ENCODE results near the gene SLC38A10. TPM values are rescaled to one million over a fixed set of nuclear protein-coding genes. Genes with fewer than 3 reads are reported as not detected.

Gene SLC38A10
- total and polyA plus RNA-seq, 10 of the 15 experiments (the other 5 are each of a cell fraction or from before 2014, with no cell fraction given), result 0.52 to 67.9 (median 22.1) TPM

GRCh38 chr17:81260641-81261040 is 34.5 kb downstream of the SLC38A10 start:
- Histone ChIP-seq H3K27ac (ENCODE audit: control insufficient read depth, insufficient read depth) (no peak overlapping the region), H3K4me1 (ENCODE audit: control insufficient read depth, insufficient read depth, low read length) (no peaks in the 10 kb centered on the region), H3K27me3 (replicated peaks in 1 of 2; ENCODE audit: control insufficient read depth in 2 of 2, insufficient read depth in 2 of 2, low read length in 1 of 2) (no peaks in the 10 kb centered on the region), H3K9ac (ENCODE audit: control insufficient read depth, insufficient read depth, low read length) (no peak overlapping the region), H3K4me3 (no peak overlapping the region), H2AFZ (ENCODE audit: control insufficient read depth, low read depth, low read length) (no peak overlapping the region), H3K9me3 (replicated peaks; ENCODE audit: control insufficient read depth, insufficient read depth, low read length) (no peaks in the 10 kb centered on the region), H4K20me1 (ENCODE audit: control insufficient read depth, insufficient read depth) (no peaks in the 10 kb centered on the region), H3K79me2 (ENCODE audit: control insufficient read depth, insufficient read depth, low read length) (no peaks in the 10 kb centered on the region), H3K36me3 (ENCODE audit: control insufficient read depth in 2 of 2, insufficient read depth in 2 of 2, low read length in 1 of 2) (peaks cover 12 to 23% of the 10 kb centered on the region in 2 experiments; a peak in 3 of 4 replicates), H3K4me2 (ENCODE audit: control insufficient read depth, insufficient read depth) (no peak overlapping the region)
- no peak for FAIRE-seq
- BruUV-seq (replicated peaks), result no TSS peak
- CTCF ChIA-PET, result no interaction called here
- TF ChIP-seq ETV6 (conservative IDR thresholded peaks at IDR 0.05 in 1 of 2, IDR thresholded peaks at IDR 0.05 in 1 of 2; ENCODE audit: borderline replicate concordance in 1 of 2, low read depth in 1 of 2), result no peak
- no peak for TF ChIP-seq CREB1 (IDR thresholded peaks at IDR 0.05; ENCODE audit: low read depth)
- no peak for TF ChIP-seq KAT2A (conservative IDR thresholded peaks at IDR 0.05; ENCODE audit: control insufficient read depth, low read depth, low read length)
- TF ChIP-seq SIN3A (IDR thresholded peaks at IDR 0.05; ENCODE audit: low read depth, low read length), result no peak
- DNase-seq (ENCODE audit: low read depth, low spot score), result no peak
- in situ Hi-C loops (cut with MboI), result no loop called here
- SMC1A ChIA-PET (ENCODE audit: uncharacterized antibody, unreplicated experiment), result no interaction called here
- WGBS (ENCODE audit: insufficient coverage, insufficient replicate concordance, low lambda C conversion rate, missing lambda C conversion rate), result 98% methylated on average over 19 of the region's 19 CpGs
- intact Hi-C loops (cut with micrococcal nuclease; ENCODE audit: unreplicated experiment), result no loop called here
- POLR2A ChIA-PET, result no interaction called here
- RAD21 ChIA-PET (ENCODE audit: unreplicated experiment), result no interaction called here
- no peak for ATAC-seq

GRCh38 chr17:81260171-81260570 is 34.9 kb downstream of the SLC38A10 start:
- 85% methylated on average over 17 of the region's 17 CpGs for WGBS (ENCODE audit: insufficient coverage, insufficient replicate concordance, low lambda C conversion rate, missing lambda C conversion rate)
- Histone ChIP-seq H3K4me2 (ENCODE audit: control insufficient read depth, insufficient read depth) (no peak overlapping the region), H4K20me1 (ENCODE audit: control insufficient read depth, insufficient read depth) (no peaks in the 10 kb centered on the region), H3K9ac (ENCODE audit: control insufficient read depth, insufficient read depth, low read length) (no peak overlapping the region), H3K4me3 (no peak overlapping the region), H3K79me2 (ENCODE audit: control insufficient read depth, insufficient read depth, low read length) (no peaks in the 10 kb centered on the region), H3K27me3 (replicated peaks in 1 of 2; ENCODE audit: control insufficient read depth in 2 of 2, insufficient read depth in 2 of 2, low read length in 1 of 2) (no peaks in the 10 kb centered on the region), H3K9me3 (replicated peaks; ENCODE audit: control insufficient read depth, insufficient read depth, low read length) (no peaks in the 10 kb centered on the region), H3K27ac (ENCODE audit: control insufficient read depth, insufficient read depth) (no peak overlapping the region), H3K4me1 (ENCODE audit: control insufficient read depth, insufficient read depth, low read length) (no peaks in the 10 kb centered on the region), H3K36me3 (ENCODE audit: control insufficient read depth in 2 of 2, insufficient read depth in 2 of 2, low read length in 1 of 2) (peaks cover 9 to 23% of the 10 kb centered on the region in 2 experiments; a peak in 3 of 4 replicates), H2AFZ (ENCODE audit: control insufficient read depth, low read depth, low read length) (no peak overlapping the region)
- intact Hi-C loops (cut with micrococcal nuclease; ENCODE audit: unreplicated experiment), result no loop called here
- RAD21 ChIA-PET (ENCODE audit: unreplicated experiment), result no interaction called here
- POLR2A ChIA-PET, result no interaction called here
- FAIRE-seq, result no peak
- CTCF ChIA-PET, result no interaction called here
- in situ Hi-C loops (cut with MboI), result no loop called here
- BruUV-seq (replicated peaks), result no TSS peak
- DNase-seq (ENCODE audit: low read depth, low spot score), result no peak
- SMC1A ChIA-PET (ENCODE audit: uncharacterized antibody, unreplicated experiment), result no interaction called here
- ATAC-seq, result no peak
- TF ChIP-seq SUZ12 (IDR thresholded peaks at IDR 0.05; ENCODE audit: unreplicated experiment) (no peak), RUNX3 (IDR thresholded peaks at IDR 0.05; ENCODE audit: low read length) (no peak), POLR2AphosphoS2 (IDR thresholded peaks at IDR 0.05; ENCODE audit: low read depth, low read length) (no peak), LARP7 (IDR thresholded peaks at IDR 0.05) (no peak), ZNF622 (IDR thresholded peaks at IDR 0.05) (no peak), IRF3 (IDR thresholded peaks at IDR 0.05) (no peak), PBX3 (IDR thresholded peaks at IDR 0.05; ENCODE audit: insufficient replicate concordance, low read depth, low read length) (no peak), MAX (IDR thresholded peaks at IDR 0.05; ENCODE audit: low read depth, low read length) (no peak), ZBTB4 (CRISPR knock-in tag; IDR thresholded peaks at IDR 0.05) (no peak)
